Activated T-helper 17 cell treated with anti-CD3 and anti-CD28 coated beads, Interleukin-2, amount 50 U/mL, for 72 hours (primary cell): ENCODE results near the gene SLC24A5. TPM values are rescaled to one million over a fixed set of nuclear protein-coding genes. Genes with fewer than 3 reads are reported as not detected.

Source experiments
- ATAC-seq: fragments of 150-1000 bp; cut with Tn5 transposase; replicated peaks from 2 replicates; pipeline ENCODE4 v1.10.0; 2021; ENCODE audit warnings: mild to moderate bottlenecking, moderate library complexity
- H3K27ac Mint-ChIP-seq: one replicate; pipeline ENCODE4 v1.8.0; 2022; ENCODE audit warnings: mixed read lengths
- H3K27me3 Mint-ChIP-seq: one replicate; pipeline ENCODE4 v1.8.0; 2022; ENCODE audit warnings: mixed read lengths
- H3K36me3 Mint-ChIP-seq: one replicate; pipeline ENCODE4 v1.8.0; 2022; ENCODE audit warnings: low read depth, mild to moderate bottlenecking, mixed read lengths
- H3K4me1 Mint-ChIP-seq: one replicate; pipeline ENCODE4 v1.8.0; 2022; ENCODE audit warnings: mixed read lengths
- H3K4me3 Mint-ChIP-seq: one replicate; pipeline ENCODE4 v1.8.0; 2022; ENCODE audit warnings: mild to moderate bottlenecking, mixed read lengths
- H3K9me3 Mint-ChIP-seq: one replicate; pipeline ENCODE4 v1.8.0; 2022; ENCODE audit warnings: mixed read lengths
- total RNA-seq, 2 donors: library from RNA; stranded (reverse); gene quantifications; one replicate each; pipeline ENCODE4 v1.2.3, GENCODE V29; 2022

SLC24A5 gene
- total RNA-seq, 2 donors from 2014 or later = not detected

GRCh38 chr15:48144889-48145288 lies 24.1 kb downstream of the SLC24A5 start:
- ATAC-seq = no peak
- Mint-ChIP-seq H3K9me3 (no peaks in the 10 kb centered on the region), H3K27me3 (no peaks in the 10 kb centered on the region)

GRCh38 chr15:48145923-48146322 lies 25.1 kb downstream of the SLC24A5 start:
- H3K9me3 Mint-ChIP-seq = no peaks in the 10 kb centered on the region
- no peaks in the 10 kb centered on the region for H3K4me1 Mint-ChIP-seq
- peaks cover 24% of the 10 kb centered on the region for H3K36me3 Mint-ChIP-seq
- no peak overlapping the region for H3K4me3 Mint-ChIP-seq
- no peak for ATAC-seq
- no peak overlapping the region for H3K27ac Mint-ChIP-seq
- no peaks in the 10 kb centered on the region for H3K27me3 Mint-ChIP-seq

More at GRCh38 chr15:48144889-48145288, 24.1 kb downstream of the SLC24A5 start:
- Mint-ChIP-seq H3K4me1 (no peaks in the 10 kb centered on the region), H3K36me3 (peaks cover 20% of the 10 kb centered on the region), H3K27ac (no peak overlapping the region), H3K4me3 (no peak overlapping the region)

GRCh38 chr15:48147358-48147757 lies 26.6 kb downstream of the SLC24A5 start:
- Mint-ChIP-seq H3K27ac (no peak overlapping the region), H3K9me3 (no peaks in the 10 kb centered on the region), H3K4me3 (no peak overlapping the region), H3K27me3 (no peaks in the 10 kb centered on the region), H3K4me1 (no peaks in the 10 kb centered on the region), H3K36me3 (peaks cover 32% of the 10 kb centered on the region)
- no peak for ATAC-seq

- H3K4me1 Mint-ChIP-seq = no peaks in the 10 kb centered on the region
- H3K27me3 Mint-ChIP-seq = no peaks in the 10 kb centered on the region
- no peak overlapping the region for H3K27ac Mint-ChIP-seq
- ATAC-seq = no peak
- no peaks in the 10 kb centered on the region for H3K9me3 Mint-ChIP-seq
- peaks cover 39% of the 10 kb centered on the region for H3K36me3 Mint-ChIP-seq
- H3K4me3 Mint-ChIP-seq = no peak overlapping the region
These were observed 29.1 kb downstream of the SLC24A5 start for GRCh38 chr15:48149858-48150257.

- H3K27ac Mint-ChIP-seq = no peak overlapping the region
- no peaks in the 10 kb centered on the region for H3K4me1 Mint-ChIP-seq
- H3K36me3 Mint-ChIP-seq = peaks cover 38% of the 10 kb centered on the region
These were observed 32.7 kb downstream of the SLC24A5 start for GRCh38 chr15:48153526-48153925.

GRCh38 chr15:48168616-48169015 lies 47.8 kb downstream of the SLC24A5 start:
- peaks cover 31% of the 10 kb centered on the region for H3K36me3 Mint-ChIP-seq
- ATAC-seq = no peak
- H3K4me1 Mint-ChIP-seq = no peaks in the 10 kb centered on the region
- no peak overlapping the region for H3K27ac Mint-ChIP-seq
- H3K9me3 Mint-ChIP-seq = peaks cover 4% of the 10 kb centered on the region
- no peaks in the 10 kb centered on the region for H3K27me3 Mint-ChIP-seq
- no peak overlapping the region for H3K4me3 Mint-ChIP-seq

More at GRCh38 chr15:48153526-48153925, 32.7 kb downstream of the SLC24A5 start:
- Mint-ChIP-seq H3K9me3 (no peaks in the 10 kb centered on the region), H3K4me3 (no peak overlapping the region), H3K27me3 (no peaks in the 10 kb centered on the region)
- no peak for ATAC-seq

- no peaks in the 10 kb centered on the region for H3K27me3 Mint-ChIP-seq
- H3K4me3 Mint-ChIP-seq = no peak overlapping the region
- no peaks in the 10 kb centered on the region for H3K4me1 Mint-ChIP-seq
- no peak overlapping the region for H3K27ac Mint-ChIP-seq
- ATAC-seq = no peak
- peaks cover 23% of the 10 kb centered on the region for H3K36me3 Mint-ChIP-seq
- peaks cover 4% of the 10 kb centered on the region for H3K9me3 Mint-ChIP-seq
These were observed 50.2 kb downstream of the SLC24A5 start for GRCh38 chr15:48170981-48171380.

- H3K4me1 Mint-ChIP-seq = peaks cover 5% of the 10 kb centered on the region
- no peaks in the 10 kb centered on the region for H3K36me3 Mint-ChIP-seq
- H3K4me3 Mint-ChIP-seq = no peak overlapping the region
- H3K27me3 Mint-ChIP-seq = no peaks in the 10 kb centered on the region
- ATAC-seq = no peak
- H3K27ac Mint-ChIP-seq = no peak overlapping the region
- peaks cover 4% of the 10 kb centered on the region for H3K9me3 Mint-ChIP-seq
These were observed 54.3 kb downstream of the SLC24A5 start for GRCh38 chr15:48175126-48175525.

GRCh38 chr15:48176112-48176511 lies 55.3 kb downstream of the SLC24A5 start:
- H3K9me3 Mint-ChIP-seq = peaks cover 4% of the 10 kb centered on the region
- no peak overlapping the region for H3K27ac Mint-ChIP-seq
- no peak for ATAC-seq
- H3K36me3 Mint-ChIP-seq = no peaks in the 10 kb centered on the region
- H3K27me3 Mint-ChIP-seq = peaks cover 2% of the 10 kb centered on the region
- peaks cover 5% of the 10 kb centered on the region for H3K4me1 Mint-ChIP-seq
- no peak overlapping the region for H3K4me3 Mint-ChIP-seq

GRCh38 chr15:48176957-48177356 lies 56.2 kb downstream of the SLC24A5 start:
- ATAC-seq = no peak
- Mint-ChIP-seq H3K9me3 (peaks cover 4% of the 10 kb centered on the region), H3K27ac (peak overlapping the region; percentile 89), H3K27me3 (peaks cover 4% of the 10 kb centered on the region), H3K36me3 (no peaks in the 10 kb centered on the region), H3K4me3 (peak overlapping the region; percentile 90), H3K4me1 (peaks cover 5% of the 10 kb centered on the region)

- Mint-ChIP-seq H3K9me3 (peaks cover 4% of the 10 kb centered on the region), H3K4me3 (peak overlapping the region; percentile 90)
- ATAC-seq = peak; percentile 78
These were observed 56.6 kb downstream of the SLC24A5 start for GRCh38 chr15:48177383-48177765.

GRCh38 chr15:48177766-48178647 lies 57.2 kb downstream of the SLC24A5 start, which contains the start of gene MYEF2:
TSS of gene MYEF2 (minus strand) at chr15:48178295. CDS start at chr15:48178237, 58 bp downstream.
- Mint-ChIP-seq H3K36me3 (no peaks in the 10 kb centered on the region), H3K4me1 (peaks cover 5% of the 10 kb centered on the region), H3K27ac (peak within 1 kb of the TSS; percentile 89), H3K4me3 (peak within 1 kb of the TSS; percentile 90), H3K9me3 (peaks cover 4% of the 10 kb centered on the region), H3K27me3 (peaks cover 8% of the 10 kb centered on the region)
- ATAC-seq = peak; percentile 84

More at GRCh38 chr15:48177383-48177765, 56.6 kb downstream of the SLC24A5 start:
- peaks cover 4% of the 10 kb centered on the region for H3K27me3 Mint-ChIP-seq
- H3K4me1 Mint-ChIP-seq = peaks cover 5% of the 10 kb centered on the region
- peak overlapping the region; percentile 89 for H3K27ac Mint-ChIP-seq
- no peaks in the 10 kb centered on the region for H3K36me3 Mint-ChIP-seq

- Mint-ChIP-seq H3K27me3 (peaks cover 9% of the 10 kb centered on the region), H3K27ac (no peak overlapping the region), H3K4me1 (peaks cover 5% of the 10 kb centered on the region), H3K36me3 (no peaks in the 10 kb centered on the region), H3K4me3 (peak overlapping the region; percentile 43), H3K9me3 (no peaks in the 10 kb centered on the region)
- no peak for ATAC-seq
These were observed 57.8 kb downstream of the SLC24A5 start for GRCh38 chr15:48178648-48178931.

GRCh38 chr15:48182749-48183148 lies 62.0 kb downstream of the SLC24A5 start:
- Mint-ChIP-seq H3K27me3 (peaks cover 22% of the 10 kb centered on the region), H3K4me3 (no peak overlapping the region), H3K27ac (no peak overlapping the region), H3K4me1 (no peaks in the 10 kb centered on the region), H3K36me3 (no peaks in the 10 kb centered on the region), H3K9me3 (no peaks in the 10 kb centered on the region)
- ATAC-seq = no peak

GRCh38 chr15:48185529-48185928 lies 64.7 kb downstream of the SLC24A5 start:
- peaks cover 22% of the 10 kb centered on the region for H3K27me3 Mint-ChIP-seq
- H3K4me3 Mint-ChIP-seq = no peak overlapping the region
- H3K4me1 Mint-ChIP-seq = no peaks in the 10 kb centered on the region
- no peak overlapping the region for H3K27ac Mint-ChIP-seq
- H3K36me3 Mint-ChIP-seq = no peaks in the 10 kb centered on the region
- no peaks in the 10 kb centered on the region for H3K9me3 Mint-ChIP-seq
- no peak for ATAC-seq
